ENCODE data around the gene KRTAP5-4.
"Not testable (repeated sequence)": the region's sequence is repeated elsewhere in the genome, so short reads cannot be mapped to it uniquely, and the experiment has no call there.

DNA sequence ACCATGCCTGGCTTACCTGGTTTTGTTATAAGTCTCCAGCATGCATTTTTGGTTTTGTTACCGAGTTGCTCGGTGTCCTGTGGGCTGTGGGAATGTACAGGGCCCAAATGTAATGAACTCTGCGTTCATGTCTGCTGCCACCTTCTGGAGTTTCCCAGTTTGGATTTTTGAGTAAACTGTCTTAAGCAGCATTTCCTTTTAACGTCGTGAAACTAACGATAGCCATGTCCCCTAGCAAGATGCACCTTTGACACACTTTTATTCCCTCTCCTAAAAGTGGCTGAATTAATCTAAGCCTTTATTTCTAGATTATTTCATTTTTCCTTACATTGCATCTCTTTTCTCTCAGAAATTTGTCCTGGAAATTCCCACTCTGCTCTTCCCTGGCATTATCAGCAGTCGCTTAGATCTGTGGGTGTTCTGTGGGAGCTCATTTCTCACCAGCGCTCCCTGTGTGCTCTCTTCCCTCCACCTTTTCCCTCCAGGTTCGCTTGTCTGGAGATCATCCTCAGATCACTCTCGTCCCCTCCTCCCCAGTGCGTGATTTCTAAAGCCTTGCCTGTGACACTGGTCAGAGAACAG, 25.9 kb downstream of the KRTAP5-4 start:
- not testable (repeated sequence) for TF ChIP-seq POLR2A, POLR2AphosphoS5 (IDR thresholded peaks at IDR 0.05)

Measured in prostate gland (tissue), 1 donor.